HepG2 (cell line): ENCODE results near the gene MSI2. TPM values are rescaled to one million over a fixed set of nuclear protein-coding genes. Genes with fewer than 3 reads are reported as not detected.

Experiments
- BCLAF1 ChIP-seq: fragments of 450-650 bp; IDR thresholded peaks from 2 replicates; pipeline ENCODE4 v1.6.1; 2017; ENCODE audit warnings: mild to moderate bottlenecking
- BRD4 ChIP-seq: sonication (generic); formaldehyde crosslinking; IDR thresholded peaks from 2 replicates; pipeline ENCODE4 v1.4.0; 2020; ENCODE audit warnings: missing genetic modification reagents
- CAMTA2 ChIP-seq: sonication (generic); formaldehyde crosslinking; IDR thresholded peaks from 2 replicates; pipeline ENCODE4 v1.4.0; 2020; ENCODE audit warnings: mild to moderate bottlenecking, missing genetic modification reagents, borderline replicate concordance
- GATAD2A ChIP-seq: IDR thresholded peaks from 2 replicates; pipeline ENCODE4 v1.6.1; 2016
- GRHL1 ChIP-seq: sonication (generic); formaldehyde crosslinking; conservative IDR thresholded peaks from 2 replicates; pipeline ENCODE4 v1.8.0; 2022; ENCODE audit warnings: missing genetic modification reagents
- GZF1 ChIP-seq: sonication (generic); formaldehyde crosslinking; IDR thresholded peaks from 2 replicates; pipeline ENCODE4 v1.5.1; 2020; ENCODE audit warnings: mild to moderate bottlenecking, missing genetic modification reagents
- HDAC6 ChIP-seq: fragments of 200-600 bp; sonication (generic); IDR thresholded peaks from 2 replicates; pipeline ENCODE4 v1.7.0; 2017; ENCODE audit warnings: mild to moderate bottlenecking, antibody characterized with exemption, low read length, low read depth
- ISX ChIP-seq: sonication (generic); formaldehyde crosslinking; conservative IDR thresholded peaks from 2 replicates; pipeline ENCODE4 v1.5.0; 2020; ENCODE audit warnings: missing genetic modification reagents
- KDM6A ChIP-seq: IDR thresholded peaks from 2 replicates; pipeline ENCODE4 v1.6.1; 2016; ENCODE audit warnings: low read depth
- MAZ ChIP-seq, 2 experiments: sonication (generic) in 1 of 2; formaldehyde crosslinking in 1 of 2; IDR thresholded peaks; 2 replicates each; pipeline versions ENCODE4 v1.5.0 to v1.6.1; 2012 to 2020; ENCODE audit warnings: low read depth in 2 of 2, mild to moderate bottlenecking in 2 of 2, borderline replicate concordance in 1 of 2, improper control_type of control experiment in 1 of 2, low read length in 1 of 2, missing genetic modification reagents in 1 of 2, moderate library complexity in 1 of 2
- RBFOX2 ChIP-seq: fragments of 200-400 bp; formaldehyde crosslinking; IDR thresholded peaks from 2 replicates; pipeline ENCODE4 v1.6.1; 2017; ENCODE audit warnings: low read depth, mild to moderate bottlenecking, low read length
- RBM39 ChIP-seq: fragments of 200-400 bp; formaldehyde crosslinking; IDR thresholded peaks from one replicate; pipeline ENCODE4 v1.6.1; 2018; ENCODE audit warnings: antibody characterized with exemption, mild to moderate bottlenecking, low read depth, low read length; ENCODE audit not compliant: poor library complexity, severe bottlenecking
- REL ChIP-seq: sonication (generic); formaldehyde crosslinking; conservative IDR thresholded peaks from 2 replicates; pipeline ENCODE4 v1.8.0; 2022; ENCODE audit warnings: mild to moderate bottlenecking, missing genetic modification reagents, moderate library complexity
- RFXANK ChIP-seq: IDR thresholded peaks from 2 replicates; pipeline ENCODE4 v1.6.1; 2016
- SIX1 ChIP-seq: sonication (generic); formaldehyde crosslinking; IDR thresholded peaks from 2 replicates; pipeline ENCODE4 v1.4.0; 2020; ENCODE audit warnings: missing genetic modification reagents, borderline replicate concordance
- SPEN ChIP-seq: sonication (generic); formaldehyde crosslinking; IDR thresholded peaks from 2 replicates; pipeline ENCODE4 v1.5.1; 2020; ENCODE audit warnings: low read depth, mild to moderate bottlenecking, missing genetic modification reagents
- SRF ChIP-seq: IDR thresholded peaks from 2 replicates; pipeline ENCODE4 v1.6.1; 2011; ENCODE audit warnings: mild to moderate bottlenecking, low read depth, low read length, moderate library complexity
- TARDBP ChIP-seq: sonication (generic); formaldehyde crosslinking; IDR thresholded peaks from 2 replicates; pipeline ENCODE4 v1.8.0; 2022; ENCODE audit warnings: mild to moderate bottlenecking, missing genetic modification reagents
- THAP11 ChIP-seq: IDR thresholded peaks from 2 replicates; pipeline ENCODE4 v1.6.1; 2016; ENCODE audit warnings: missing biosample characterization, missing genetic modification reagents
- TSC22D2 ChIP-seq: sonication (generic); formaldehyde crosslinking; IDR thresholded peaks from 2 replicates; pipeline ENCODE4 v1.5.1; 2020; ENCODE audit warnings: missing genetic modification reagents, mild to moderate bottlenecking, borderline replicate concordance
- ZC3H4 ChIP-seq: sonication (generic); formaldehyde crosslinking; IDR thresholded peaks from 2 replicates; pipeline ENCODE4 v1.4.0; 2020; ENCODE audit warnings: missing genetic modification reagents, borderline replicate concordance
- ZNF253 ChIP-seq: sonication (generic); formaldehyde crosslinking; IDR thresholded peaks from 2 replicates; pipeline ENCODE4 v1.8.0; 2022; ENCODE audit warnings: mild to moderate bottlenecking, missing genetic modification reagents, borderline replicate concordance
- ZNF30 ChIP-seq: sonication (generic); formaldehyde crosslinking; IDR thresholded peaks from 2 replicates; pipeline ENCODE4 v1.5.0; 2020; ENCODE audit warnings: mild to moderate bottlenecking, missing genetic modification reagents
- ZNF33B ChIP-seq: sonication (generic); formaldehyde crosslinking; IDR thresholded peaks from 2 replicates; pipeline ENCODE4 v1.5.1; 2020; ENCODE audit warnings: mild to moderate bottlenecking, missing genetic modification reagents
- ZNF547 ChIP-seq: sonication (generic); formaldehyde crosslinking; IDR thresholded peaks from 2 replicates; pipeline ENCODE4 v1.5.1; 2020; ENCODE audit warnings: mild to moderate bottlenecking, missing genetic modification reagents
- ZNF549 ChIP-seq: sonication (generic); formaldehyde crosslinking; IDR thresholded peaks from 2 replicates; pipeline ENCODE4 v1.5.0; 2020; ENCODE audit warnings: missing genetic modification reagents
- ZNF577 ChIP-seq: sonication (generic); formaldehyde crosslinking; IDR thresholded peaks from 2 replicates; pipeline ENCODE4 v1.4.0; 2020; ENCODE audit warnings: mild to moderate bottlenecking, low read depth, missing genetic modification reagents, borderline replicate concordance
- ZNF792 ChIP-seq: IDR thresholded peaks from 2 replicates; pipeline ENCODE4 v1.6.1; 2016
- ZNF879 ChIP-seq: sonication (generic); formaldehyde crosslinking; IDR thresholded peaks from 2 replicates; pipeline ENCODE4 v1.8.1; 2023; ENCODE audit warnings: missing genetic modification reagents
- ZSCAN31 ChIP-seq: sonication (generic); formaldehyde crosslinking; IDR thresholded peaks from 2 replicates; pipeline ENCODE4 v1.5.0; 2020; ENCODE audit warnings: low read depth, mild to moderate bottlenecking, missing genetic modification reagents
- polyA plus RNA-seq, 8 experiments: library from polyadenylated mRNA; depleted of rRNA in 3 of 8; stranded (reverse) in 7 of 8; unstranded in 1 of 8; fragments of >200 nt; fragmentation: Illumina TruSeq in 4 of 8; extraction: Trizol in 4 of 8; gene quantifications; 2 replicates each; pipeline versions ENCODE4 v1.2.1 to v1.2.3, GENCODE V29; 2011 to 2016; ENCODE audit warnings: low read depth in 4 of 8, missing spikeins in 1 of 8, mixed read lengths in 1 of 8; ENCODE audit not compliant: insufficient read depth in 1 of 8
- total RNA-seq, 5 experiments: library from RNA; depleted of rRNA; stranded (reverse); fragments of >200 nt; fragmentation: Illumina TruSeq; extraction: Trizol; gene quantifications; 2 replicates each; pipeline ENCODE4 v1.2.3, GENCODE V29; 2016; ENCODE audit warnings: low read depth in 1 of 5

The MSI2 gene
- total and polyA plus RNA-seq, 2 of the 13 experiments (the other 11 are each of a cell fraction or from before 2014, with no cell fraction given) = 77.5 to 78.4 TPM

GRCh38 chr17:57243171-57243622 lies 13.1 kb upstream of the MSI2 start (continued):
- TF ChIP-seq GRHL1 (no peak), ZC3H4 (CRISPR knock-in tag) (no peak), ZNF33B (CRISPR knock-in tag) (0 out of 2 replicates have a peak, but pooled peaks have one; percentile 51), ZSCAN31 (CRISPR knock-in tag) (peak; percentile 51; the same call in 1 of the 2 replicates), GATAD2A (peak; percentile 77), GZF1 (CRISPR knock-in tag) (no peak), ZNF547 (no peak), HDAC6 (no peak), ZNF30 (CRISPR knock-in tag) (no peak), BCLAF1 (no peak), TSC22D2 (CRISPR knock-in tag) (no peak), ISX (no peak), KDM6A (CRISPR knock-in tag) (no peak), CAMTA2 (CRISPR knock-in tag) (no peak; the same call in 1 of the 2 replicates), ZNF792 (CRISPR knock-in tag) (0 out of 2 replicates have a peak, but pooled peaks have one; percentile 40), ZNF253 (no peak), BRD4 (CRISPR knock-in tag) (no peak), RBM39 (no peak), SRF (peak; percentile 50; the same call in 1 of the 2 replicates), SIX1 (CRISPR knock-in tag) (no peak; the same call in 1 of the 2 replicates), THAP11 (CRISPR knock-in tag) (no peak), ZNF549 (CRISPR knock-in tag) (no peak), ZNF577 (CRISPR knock-in tag) (no peak), ZNF879 (CRISPR knock-in tag) (no peak), RBFOX2 (no peak), RFXANK (CRISPR knock-in tag) (no peak), SPEN (CRISPR knock-in tag) (peak; percentile 58; the same call in 1 of the 2 replicates), MAZ (IDR thresholded peaks at IDR 0.05; ENCODE audit: borderline replicate concordance, low read depth, low read length) (no peak), MAZ (CRISPR knock-in tag; IDR thresholded peaks at IDR 0.05; ENCODE audit: low read depth) (peak; percentile 69; the same call in 1 of the 2 replicates), TARDBP (CRISPR knock-in tag) (0 out of 2 replicates have a peak, but pooled peaks have one; percentile 73), REL (no peak)
